IMR-90 (cell line): Measurements from ENCODE around the gene MARCHF9. TPM values are rescaled to one million over a fixed set of nuclear protein-coding genes. Genes with fewer than 3 reads are reported as not detected.

Experiments used
- ATAC-seq: fragments of 200-7000 bp; cut with Tn5 transposase; 2 replicates; pipeline ENCODE4 v1.9.1; 2020; ENCODE audit warnings: low read depth, mild to moderate bottlenecking, moderate library complexity
- BruUV-seq: library from RNA; stranded (reverse); fragments of 400-500 nt; replicated peaks from 2 replicates; lab custom pipeline; 2021; lab: Mats Ljungman, UMichigan
- CTCF ChIA-PET: fragments of 300-600 bp; formaldehyde crosslinking; extraction: SDS; loops from one replicate; lab custom pipeline; 2021; ENCODE audit warnings: antibody characterized with exemption; lab: Yijun Ruan, JAX
- POLR2A ChIA-PET: fragments of 300-600 bp; sonication (Branson Sonifier 250); formaldehyde crosslinking; loops from one replicate; lab custom pipeline; 2022; ENCODE audit warnings: antibody characterized with exemption; ENCODE audit not compliant: unreplicated experiment; lab: Charles Lee
- DNase-seq: peaks from one replicate; pipeline ENCODE4 v3.0.0; 2013
- H2AFZ ChIP-seq: replicated peaks from 2 replicates; pipeline ENCODE3; 2013; ENCODE audit warnings: low read length, mild to moderate bottlenecking; ENCODE audit not compliant: poor library complexity
- H2AK5ac ChIP-seq: 2 replicates; pipeline ENCODE4 v1.6.1; 2013; ENCODE audit warnings: low read depth, low read length, inconsistent platforms
- H2AK9ac ChIP-seq: replicated peaks from 2 replicates; pipeline ENCODE3; 2013; ENCODE audit warnings: mild to moderate bottlenecking, low read depth, low read length, moderate library complexity; ENCODE audit not compliant: poor library complexity
- H2BK120ac ChIP-seq: 2 replicates; pipeline ENCODE4 v1.6.1; 2013; ENCODE audit warnings: low read depth, low read length, inconsistent platforms
- H2BK15ac ChIP-seq: 3 replicates; pipeline ENCODE4 v1.6.1; 2013; ENCODE audit warnings: low read depth, low read length, inconsistent platforms
- H2BK20ac ChIP-seq: 2 replicates; pipeline ENCODE4 v1.6.1; 2013; ENCODE audit warnings: low read depth, mild to moderate bottlenecking, inconsistent platforms, low read length, moderate library complexity
- H2BK5ac ChIP-seq: 2 replicates; pipeline ENCODE4 v1.6.1; 2013; ENCODE audit warnings: mild to moderate bottlenecking, low read depth, low read length, inconsistent platforms; ENCODE audit not compliant: poor library complexity, severe bottlenecking
- H3K14ac ChIP-seq: replicated peaks from 2 replicates; pipeline ENCODE4 v1.6.1; 2013; ENCODE audit warnings: low read depth, low read length, inconsistent platforms
- H3K18ac ChIP-seq: 2 replicates; pipeline ENCODE4 v1.6.1; 2013; ENCODE audit warnings: low read depth, low read length, control low read depth
- H3K23ac ChIP-seq: 2 replicates; pipeline ENCODE4 v1.6.1; 2013; ENCODE audit warnings: low read depth, low read length, inconsistent platforms
- H3K27ac ChIP-seq: 2 replicates; pipeline ENCODE4 v1.5.1; 2013; ENCODE audit warnings: mild to moderate bottlenecking, control low read depth, low read length; ENCODE audit not compliant: insufficient read depth
- H3K27me3 ChIP-seq: 2 replicates; pipeline ENCODE4 v1.6.1; 2013; ENCODE audit warnings: low read length; ENCODE audit not compliant: control insufficient read depth, insufficient read depth
- H3K36me3 ChIP-seq: 2 replicates; pipeline ENCODE4 v1.6.1; 2013; ENCODE audit warnings: low read length, mixed read lengths; ENCODE audit not compliant: control insufficient read depth, insufficient read depth
- H3K4ac ChIP-seq: 2 replicates; pipeline ENCODE4 v1.6.1; 2013; ENCODE audit warnings: low read depth, low read length, inconsistent platforms
- H3K4me1 ChIP-seq: 2 replicates; pipeline ENCODE4 v1.6.1; 2013; ENCODE audit warnings: low read length, mixed read lengths; ENCODE audit not compliant: control insufficient read depth, insufficient read depth
- H3K4me2 ChIP-seq: 2 replicates; pipeline ENCODE4 v1.6.1; 2013; ENCODE audit warnings: low read depth, mild to moderate bottlenecking, control low read depth, low read length, moderate library complexity
- H3K4me3 ChIP-seq: 2 replicates; pipeline ENCODE4 v1.5.1; 2013; ENCODE audit warnings: low read depth, mild to moderate bottlenecking, control low read depth, low read length, moderate library complexity; ENCODE audit not compliant: insufficient read depth
- H3K56ac ChIP-seq: 2 replicates; pipeline ENCODE4 v1.6.1; 2013; ENCODE audit warnings: low read length, inconsistent platforms; ENCODE audit not compliant: insufficient read depth; ENCODE audit errors: extremely low read depth
- H3K79me1 ChIP-seq, 2 experiments: 2 replicates each; pipeline ENCODE4 v1.6.1; 2013; ENCODE audit warnings: low read length in 2 of 2, inconsistent platforms in 1 of 2, low read depth in 1 of 2
- H3K9ac ChIP-seq: 2 replicates; pipeline ENCODE4 v1.6.1; 2013; ENCODE audit warnings: low read depth, low read length, control low read depth
- H3K9me1 ChIP-seq: 2 replicates; pipeline ENCODE4 v1.6.1; 2013; ENCODE audit warnings: low read length, inconsistent platforms; ENCODE audit not compliant: insufficient read depth
- H3K9me3 ChIP-seq: 2 replicates; pipeline ENCODE4 v1.6.1; 2013; ENCODE audit warnings: low read length; ENCODE audit not compliant: control insufficient read depth, insufficient read depth
- H4K20me1 ChIP-seq: 2 replicates; pipeline ENCODE4 v1.6.1; 2013; ENCODE audit warnings: low read length, inconsistent platforms; ENCODE audit not compliant: insufficient read depth
- H4K5ac ChIP-seq: 2 replicates; pipeline ENCODE4 v1.6.1; 2013; ENCODE audit warnings: mild to moderate bottlenecking, low read depth, low read length, control low read depth
- H4K8ac ChIP-seq, 2 experiments: 2 replicates each; pipeline ENCODE4 v1.6.1; 2013; ENCODE audit warnings: low read depth in 2 of 2, low read length in 2 of 2, control low read depth in 1 of 2, inconsistent platforms in 1 of 2
- H4K91ac ChIP-seq: 2 replicates; pipeline ENCODE4 v1.6.1; 2013; ENCODE audit warnings: low read depth, low read length, inconsistent platforms; ENCODE audit not compliant: insufficient read depth
- CEBPB ChIP-seq: IDR thresholded peaks from 2 replicates; pipeline ENCODE4 v1.6.1; 2012; ENCODE audit warnings: low read depth, low read length, improper control_type of control experiment
- CTCF ChIP-seq: conservative IDR thresholded peaks from 2 replicates; pipeline ENCODE4 v1.5.1; 2012; ENCODE audit warnings: mild to moderate bottlenecking, low read depth, low read length, improper control_type of control experiment
- WGBS, 2 experiments: methylation state at CpG; one replicate each; pipeline versions ENCODE4 v1.1.5 to v1.1.7; 2013; ENCODE audit warnings: missing lambda C conversion rate in 2 of 2; ENCODE audit not compliant: insufficient read length in 1 of 2; ENCODE audit errors: extremely low coverage in 2 of 2; 5-methylcytosine and 5-hydroxymethylcytosine counted together
- dilution Hi-C: fragments of 300-500 bp; cut with HindIII; formaldehyde crosslinking; loops from one replicate; pipeline ENCODE4 v1.14.3; 2018; ENCODE audit warnings: low sequenced_read_pairs; ENCODE audit not compliant: unreplicated experiment
- in situ Hi-C: fragments of 300-500 bp; cut with MboI; formaldehyde crosslinking; loops from 3 replicates; pipeline ENCODE4 v1.14.3; 2019; ENCODE audit warnings: low sequenced_read_pairs, inconsistent platforms, mixed read lengths
- intact Hi-C: fragments of 100-400 bp; cut with micrococcal nuclease; formaldehyde crosslinking; loops from 2 replicates; pipeline ENCODE4 v1.10.0; 2022
- polyA plus RNA-seq, 3 experiments: library from polyadenylated mRNA; depleted of rRNA; stranded (reverse); fragments of >200 nt; gene quantifications; 2 replicates each; pipeline ENCODE4 v1.2.3, GENCODE V29; 2012; ENCODE audit warnings: low replicate concordance in 1 of 3
- total RNA-seq: library from RNA; depleted of rRNA; stranded (reverse); fragments of >200 nt; gene quantifications from 2 replicates; pipeline ENCODE4 v1.2.3, GENCODE V29; 2012

The MARCHF9 gene
- total and polyA plus RNA-seq, 2 of the 4 experiments (the other 2 are of a cell fraction), result 1.1 to 5.4 TPM

- peaks cover 9% of the 10 kb centered on the region for H3K9me1 ChIP-seq
- H2AK9ac ChIP-seq, result no peak within 1 kb of the TSS
- no peak within 1 kb of the TSS for H2AK5ac ChIP-seq
- intact Hi-C loops, result no loop called here
- no peak within 1 kb of the TSS for H2BK20ac ChIP-seq
- H3K79me1 ChIP-seq, result peaks cover 10 to 14% of the 10 kb centered on the region in 2 experiments; a peak in 3 of 4 replicates
- no peak within 1 kb of the TSS for H2BK5ac ChIP-seq
- no TSS peak for BruUV-seq
- H3K4me1 ChIP-seq, result peaks cover 11% of the 10 kb centered on the region; the same call in 1 of the 2 replicates
- ChIA-PET CTCF (interaction anchor here (0.7 kb wide), 1 partner anchor 11 kb away, joined by 3 read pairs; no protein-coding TSS in a partner anchor), POLR2A (no interaction called here)
- no peak within 1 kb of the TSS for H3K9ac ChIP-seq
- dilution Hi-C loops, result no loop called here
- H3K18ac ChIP-seq, result no peak within 1 kb of the TSS
- no peaks in the 10 kb centered on the region for H4K20me1 ChIP-seq
- WGBS, 2 experiments, result 11% methylated on average over 24 of the region's 38 CpGs; no CpG with 5 or more reads in 1 of the 2 experiments
- peaks cover 2% of the 10 kb centered on the region; the same call in 1 of the 2 replicates for H3K9me3 ChIP-seq
- peaks cover 43% of the 10 kb centered on the region for H3K27me3 ChIP-seq
- no peak within 1 kb of the TSS for H3K56ac ChIP-seq
- H3K4me2 ChIP-seq, result peak within 1 kb of the TSS; percentile 70
- peaks cover 1% of the 10 kb centered on the region; the same call in 1 of the 2 replicates for H3K36me3 ChIP-seq
- no peak within 1 kb of the TSS for H3K27ac ChIP-seq
- DNase-seq (peak; percentile 7), ATAC-seq (peak; percentile 30)
- peak within 1 kb of the TSS; percentile 82 for H2AFZ ChIP-seq
- H4K5ac ChIP-seq, result no peak within 1 kb of the TSS
- H3K14ac ChIP-seq, result no peak within 1 kb of the TSS
- no peak within 1 kb of the TSS for H2BK15ac ChIP-seq
- in situ Hi-C loops, result no loop called here
- H3K4ac ChIP-seq, result no peak within 1 kb of the TSS
- no peak within 1 kb of the TSS for H2BK120ac ChIP-seq
- peak within 1 kb of the TSS; percentile 10 for H3K4me3 ChIP-seq
- no peak within 1 kb of the TSS for H4K91ac ChIP-seq
- peak within 1 kb of the TSS; percentile 71; the same call in 1 of the 2 replicates for H3K23ac ChIP-seq
- H4K8ac ChIP-seq, result no peak within 1 kb of the TSS
- TF ChIP-seq CEBPB (peak; percentile 36; the same call in 1 of the 2 replicates), CTCF (no peak)
Measured at GRCh38 chr12:57766464-57767304, 11.8 kb downstream of the MARCHF9 start, which contains the start of gene CYP27B1. Gene CYP27B1, minus strand, starts transcription at chr12:57767078. Its CDS starts 37 bp downstream, at chr12:57767041.
